GM23338 (cell line): Measurements from ENCODE around the gene PPP6R1. TPM values are rescaled to one million over a fixed set of nuclear protein-coding genes. Genes with fewer than 3 reads are reported as not detected.

Source experiments
- ATAC-seq: fragments of 200-7000 bp; cut with Tn5 transposase; 3 replicates; pipeline ENCODE4 v1.9.1; 2020
- DNase-seq: peaks from one replicate; pipeline ENCODE4 v3.0.0-alpha.2; 2015; ENCODE audit warnings: low spot score
- H2AFZ ChIP-seq: fragments of 200-600 bp; sonication (generic); 2 replicates; pipeline ENCODE4 v1.8.0; 2016; ENCODE audit warnings: antibody characterized with exemption, mild to moderate bottlenecking, moderate library complexity
- H3F3A ChIP-seq: fragments of 200-600 bp; sonication (generic); replicated peaks from 2 replicates; pipeline ENCODE4 v1.8.0; 2017; ENCODE audit warnings: antibody characterized with exemption, mixed run types, low read depth
- H3K27ac ChIP-seq: fragments of 200-600 bp; sonication (generic); 2 replicates; pipeline ENCODE4 v1.6.1; 2016; ENCODE audit warnings: low read depth
- H3K27me3 ChIP-seq: fragments of 200-600 bp; sonication (generic); 2 replicates; pipeline ENCODE4 v1.8.0; 2016; ENCODE audit warnings: mild to moderate bottlenecking, mixed run types, moderate library complexity; ENCODE audit not compliant: insufficient read depth
- H3K36me3 ChIP-seq: fragments of 200-600 bp; sonication (generic); 2 replicates; pipeline ENCODE4 v1.8.0; 2016; ENCODE audit warnings: mild to moderate bottlenecking; ENCODE audit not compliant: insufficient read depth
- H3K4me1 ChIP-seq: fragments of 200-600 bp; sonication (generic); 2 replicates; pipeline ENCODE4 v1.8.0; 2016; ENCODE audit warnings: mild to moderate bottlenecking, moderate library complexity; ENCODE audit not compliant: insufficient read depth
- H3K4me2 ChIP-seq: fragments of 200-600 bp; sonication (generic); 2 replicates; pipeline ENCODE4 v1.7.1; 2017; ENCODE audit warnings: mixed run types
- H3K4me3 ChIP-seq: fragments of 200-600 bp; sonication (generic); 2 replicates; pipeline ENCODE4 v1.6.1; 2016; ENCODE audit warnings: mixed run types
- H3K79me2 ChIP-seq: fragments of 200-600 bp; sonication (generic); replicated peaks from 2 replicates; pipeline ENCODE4 v1.8.0; 2017; ENCODE audit warnings: mild to moderate bottlenecking; ENCODE audit not compliant: insufficient read depth
- H3K9me2 ChIP-seq: fragments of 200-600 bp; sonication (generic); 2 replicates; pipeline ENCODE4 v1.8.0; 2017; ENCODE audit not compliant: insufficient read depth
- H4K20me1 ChIP-seq: fragments of 200-600 bp; sonication (generic); replicated peaks from 2 replicates; pipeline ENCODE4 v1.8.0; 2017; ENCODE audit warnings: mild to moderate bottlenecking; ENCODE audit not compliant: insufficient read depth
- H3K27ac Mint-ChIP-seq: 2 replicates; pipeline ENCODE4 v1.8.0; 2020; ENCODE audit warnings: inconsistent platforms, mild to moderate bottlenecking, moderate library complexity, mixed read lengths
- H3K27me3 Mint-ChIP-seq: 3 replicates; pipeline ENCODE4 v1.8.0; 2022; ENCODE audit warnings: low read depth, mild to moderate bottlenecking, moderate library complexity, mixed read lengths, inconsistent platforms; ENCODE audit not compliant: insufficient read depth, poor library complexity
- H3K36me3 Mint-ChIP-seq: 3 replicates; pipeline ENCODE4 v1.8.0; 2021; ENCODE audit warnings: low read depth, mild to moderate bottlenecking, inconsistent platforms, moderate library complexity, mixed read lengths
- H3K4me1 Mint-ChIP-seq: 3 replicates; pipeline ENCODE4 v1.8.0; 2020; ENCODE audit warnings: mild to moderate bottlenecking, inconsistent platforms, mixed read lengths
- H3K4me3 Mint-ChIP-seq: 3 replicates; pipeline ENCODE4 v1.8.0; 2021; ENCODE audit warnings: moderate library complexity, mild to moderate bottlenecking, inconsistent platforms, mixed read lengths
- H3K9me3 Mint-ChIP-seq: 3 replicates; pipeline ENCODE4 v1.8.0; 2020; ENCODE audit warnings: moderate library complexity, mild to moderate bottlenecking, inconsistent platforms, mixed read lengths
- CREB1 ChIP-seq: fragments of 250-450 bp; sonication (Bioruptor Pico); IDR thresholded peaks from 2 replicates; pipeline ENCODE4 v1.5.0; 2020; ENCODE audit warnings: low read depth, mild to moderate bottlenecking, moderate library complexity
- EZH2 ChIP-seq: fragments of 200-600 bp; sonication (generic); IDR thresholded peaks from one replicate; pipeline ENCODE4 v1.8.0; 2017; ENCODE audit warnings: antibody characterized with exemption, mild to moderate bottlenecking, low read depth; ENCODE audit not compliant: unreplicated experiment
- EZH2phosphoT487 ChIP-seq: fragments of 200-600 bp; sonication (generic); IDR thresholded peaks from one replicate; pipeline ENCODE4 v1.8.1; 2018; ENCODE audit warnings: antibody characterized with exemption; ENCODE audit not compliant: unreplicated experiment
- JUNB ChIP-seq: IDR thresholded peaks from one replicate; pipeline ENCODE4 v1.6.1; 2016; ENCODE audit warnings: antibody characterized with exemption; ENCODE audit not compliant: unreplicated experiment
- NANOG ChIP-seq: IDR thresholded peaks from 2 replicates; pipeline ENCODE4 v1.6.1; 2016; ENCODE audit warnings: antibody characterized with exemption, borderline replicate concordance
- POLR2AphosphoS5 ChIP-seq: IDR thresholded peaks from 2 replicates; pipeline ENCODE4 v1.6.1; 2016; ENCODE audit warnings: antibody characterized with exemption, low read depth
- STAT1 ChIP-seq: IDR thresholded peaks from one replicate; pipeline ENCODE4 v1.6.1; 2016; ENCODE audit warnings: antibody characterized with exemption; ENCODE audit not compliant: unreplicated experiment
- ZNF114 ChIP-seq: fragments of 250-450 bp; sonication (Bioruptor Pico); IDR thresholded peaks from 2 replicates; pipeline ENCODE4 v1.5.0; 2020; ENCODE audit warnings: mild to moderate bottlenecking, moderate library complexity
- ZNF331 ChIP-seq: fragments of 250-450 bp; sonication (Bioruptor Pico); IDR thresholded peaks from 2 replicates; pipeline ENCODE4 v1.5.0; 2020; ENCODE audit warnings: low read depth, mild to moderate bottlenecking, moderate library complexity
- polyA plus RNA-seq: library from polyadenylated mRNA; unstranded; fragments of >200 nt; fragmentation: Nextera tagmentation; extraction: Ambion mirVana; gene quantifications from 2 replicates; pipeline ENCODE4 v1.2.1, GENCODE V29; 2016
- total RNA-seq: library from RNA; depleted of rRNA; stranded (reverse); fragments of >200 nt; shearing (Covaris generic); gene quantifications from 2 replicates; pipeline ENCODE4 v1.2.3, GENCODE V29; 2014
- TF ChIP-seq, protein P1 (sequence below), 2 experiments: fragments of 200-600 bp in 1 of 2; sonication (generic) in 1 of 2; conservative IDR thresholded peaks; 2 replicates each; pipeline versions ENCODE4 v1.5.1 to v1.6.1; 2016 to 2017; ENCODE audit warnings: antibody characterized with exemption in 2 of 2, low read depth in 2 of 2, mild to moderate bottlenecking in 2 of 2, moderate library complexity in 1 of 2
- TF ChIP-seq, protein P2 (sequence below): IDR thresholded peaks from one replicate; pipeline ENCODE4 v1.6.1; 2018; ENCODE audit warnings: antibody characterized with exemption; ENCODE audit not compliant: unreplicated experiment
- TF ChIP-seq, protein P3 (sequence below): IDR thresholded peaks from 2 replicates; pipeline ENCODE4 v1.6.1; 2016; ENCODE audit warnings: antibody characterized with exemption
- TF ChIP-seq, protein P4 (sequence below): fragments of 250-450 bp; sonication (Bioruptor Pico); IDR thresholded peaks from 2 replicates; pipeline ENCODE4 v1.5.0; 2020; ENCODE audit warnings: mild to moderate bottlenecking, moderate library complexity

The PPP6R1 gene
- total and polyA plus RNA-seq, 2 experiments from 2014 or later, result 22.2 to 70.8 TPM

DNA sequence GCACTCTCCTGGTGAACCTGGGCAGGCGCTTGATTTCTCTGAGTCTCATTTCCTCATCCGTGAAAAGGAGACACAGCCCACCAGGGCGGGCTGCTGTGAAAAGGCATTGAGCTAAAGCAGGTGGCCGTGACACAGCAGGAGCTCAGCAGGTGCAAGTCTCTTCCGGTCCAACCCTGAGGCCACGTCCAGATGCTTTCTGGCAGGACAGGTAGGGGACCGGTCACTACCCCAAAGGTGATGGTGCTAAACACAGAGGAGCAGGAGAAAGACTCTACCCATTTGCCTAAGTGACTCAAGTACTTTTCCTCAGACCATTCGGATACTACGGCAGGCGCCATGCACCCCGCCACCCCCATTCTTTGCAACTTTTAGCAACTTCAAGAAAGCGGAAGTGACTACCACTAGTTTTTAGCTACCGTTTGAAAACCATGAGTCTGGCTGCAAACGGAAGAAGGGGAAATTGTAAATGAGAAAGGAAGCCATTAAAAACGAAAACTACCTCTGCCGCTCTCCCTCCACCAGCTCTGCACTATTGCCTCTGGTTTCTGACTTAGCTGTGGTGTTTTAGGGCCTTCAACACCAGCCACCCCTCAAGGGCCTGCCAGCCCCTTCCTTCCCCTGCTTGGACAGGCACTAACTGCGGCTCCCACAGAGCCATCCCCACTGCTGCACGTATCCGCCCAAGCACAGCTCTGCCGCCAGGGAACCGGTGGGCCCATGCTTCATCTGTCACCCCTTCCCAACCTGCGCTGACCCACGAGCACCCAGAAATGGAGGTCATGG lies 4.8 kb downstream of the PPP6R1 start:
- ATAC-seq, result no peak
- Histone ChIP-seq H2AFZ (no peak overlapping the region), H4K20me1 (peaks cover 51% of the 10 kb centered on the region), H3K4me2 (peak overlapping the region; percentile 49; the same call in 1 of the 2 replicates), H3F3A (0 out of 2 replicates have a peak, but pooled peaks cover 2% of the 10 kb centered on the region), H3K27ac (peak overlapping the region; percentile 68; the same call in 1 of the 2 replicates), H3K36me3 (no peaks in the 10 kb centered on the region), H3K27me3 (no peaks in the 10 kb centered on the region), H3K4me1 (peaks cover 19% of the 10 kb centered on the region), H3K79me2 (peaks cover 92% of the 10 kb centered on the region), H3K4me3 (peak overlapping the region; percentile 36; the same call in 1 of the 2 replicates), H3K9me2 (no peaks in the 10 kb centered on the region)
- peak overlapping the region; percentile 21 for H3K4me3 Mint-ChIP-seq
- peak; percentile 28 for DNase-seq
- H3K27me3 Mint-ChIP-seq, result peaks cover 16% of the 10 kb centered on the region
- TF ChIP-seq ZNF331 (CRISPR knock-in tag) (no peak), STAT1 (no peak), JUNB (no peak), NANOG (no peak), POLR2AphosphoS5 (no peak), CREB1 (no peak), EZH2 (no peak), ZNF114 (CRISPR knock-in tag) (no peak), EZH2phosphoT487 (no peak)
- TF ChIP-seq, protein P1, sequence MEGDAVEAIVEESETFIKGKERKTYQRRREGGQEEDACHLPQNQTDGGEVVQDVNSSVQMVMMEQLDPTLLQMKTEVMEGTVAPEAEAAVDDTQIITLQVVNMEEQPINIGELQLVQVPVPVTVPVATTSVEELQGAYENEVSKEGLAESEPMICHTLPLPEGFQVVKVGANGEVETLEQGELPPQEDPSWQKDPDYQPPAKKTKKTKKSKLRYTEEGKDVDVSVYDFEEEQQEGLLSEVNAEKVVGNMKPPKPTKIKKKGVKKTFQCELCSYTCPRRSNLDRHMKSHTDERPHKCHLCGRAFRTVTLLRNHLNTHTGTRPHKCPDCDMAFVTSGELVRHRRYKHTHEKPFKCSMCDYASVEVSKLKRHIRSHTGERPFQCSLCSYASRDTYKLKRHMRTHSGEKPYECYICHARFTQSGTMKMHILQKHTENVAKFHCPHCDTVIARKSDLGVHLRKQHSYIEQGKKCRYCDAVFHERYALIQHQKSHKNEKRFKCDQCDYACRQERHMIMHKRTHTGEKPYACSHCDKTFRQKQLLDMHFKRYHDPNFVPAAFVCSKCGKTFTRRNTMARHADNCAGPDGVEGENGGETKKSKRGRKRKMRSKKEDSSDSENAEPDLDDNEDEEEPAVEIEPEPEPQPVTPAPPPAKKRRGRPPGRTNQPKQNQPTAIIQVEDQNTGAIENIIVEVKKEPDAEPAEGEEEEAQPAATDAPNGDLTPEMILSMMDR (conservative IDR thresholded peaks at IDR 0.05; ENCODE audit: low read depth in 2 of 2), result no peak
- TF ChIP-seq, protein P2, sequence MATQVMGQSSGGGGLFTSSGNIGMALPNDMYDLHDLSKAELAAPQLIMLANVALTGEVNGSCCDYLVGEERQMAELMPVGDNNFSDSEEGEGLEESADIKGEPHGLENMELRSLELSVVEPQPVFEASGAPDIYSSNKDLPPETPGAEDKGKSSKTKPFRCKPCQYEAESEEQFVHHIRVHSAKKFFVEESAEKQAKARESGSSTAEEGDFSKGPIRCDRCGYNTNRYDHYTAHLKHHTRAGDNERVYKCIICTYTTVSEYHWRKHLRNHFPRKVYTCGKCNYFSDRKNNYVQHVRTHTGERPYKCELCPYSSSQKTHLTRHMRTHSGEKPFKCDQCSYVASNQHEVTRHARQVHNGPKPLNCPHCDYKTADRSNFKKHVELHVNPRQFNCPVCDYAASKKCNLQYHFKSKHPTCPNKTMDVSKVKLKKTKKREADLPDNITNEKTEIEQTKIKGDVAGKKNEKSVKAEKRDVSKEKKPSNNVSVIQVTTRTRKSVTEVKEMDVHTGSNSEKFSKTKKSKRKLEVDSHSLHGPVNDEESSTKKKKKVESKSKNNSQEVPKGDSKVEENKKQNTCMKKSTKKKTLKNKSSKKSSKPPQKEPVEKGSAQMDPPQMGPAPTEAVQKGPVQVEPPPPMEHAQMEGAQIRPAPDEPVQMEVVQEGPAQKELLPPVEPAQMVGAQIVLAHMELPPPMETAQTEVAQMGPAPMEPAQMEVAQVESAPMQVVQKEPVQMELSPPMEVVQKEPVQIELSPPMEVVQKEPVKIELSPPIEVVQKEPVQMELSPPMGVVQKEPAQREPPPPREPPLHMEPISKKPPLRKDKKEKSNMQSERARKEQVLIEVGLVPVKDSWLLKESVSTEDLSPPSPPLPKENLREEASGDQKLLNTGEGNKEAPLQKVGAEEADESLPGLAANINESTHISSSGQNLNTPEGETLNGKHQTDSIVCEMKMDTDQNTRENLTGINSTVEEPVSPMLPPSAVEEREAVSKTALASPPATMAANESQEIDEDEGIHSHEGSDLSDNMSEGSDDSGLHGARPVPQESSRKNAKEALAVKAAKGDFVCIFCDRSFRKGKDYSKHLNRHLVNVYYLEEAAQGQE, result no peak
- TF ChIP-seq, protein P3, sequence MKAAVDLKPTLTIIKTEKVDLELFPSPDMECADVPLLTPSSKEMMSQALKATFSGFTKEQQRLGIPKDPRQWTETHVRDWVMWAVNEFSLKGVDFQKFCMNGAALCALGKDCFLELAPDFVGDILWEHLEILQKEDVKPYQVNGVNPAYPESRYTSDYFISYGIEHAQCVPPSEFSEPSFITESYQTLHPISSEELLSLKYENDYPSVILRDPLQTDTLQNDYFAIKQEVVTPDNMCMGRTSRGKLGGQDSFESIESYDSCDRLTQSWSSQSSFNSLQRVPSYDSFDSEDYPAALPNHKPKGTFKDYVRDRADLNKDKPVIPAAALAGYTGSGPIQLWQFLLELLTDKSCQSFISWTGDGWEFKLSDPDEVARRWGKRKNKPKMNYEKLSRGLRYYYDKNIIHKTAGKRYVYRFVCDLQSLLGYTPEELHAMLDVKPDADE, result no peak
- TF ChIP-seq, protein P4, sequence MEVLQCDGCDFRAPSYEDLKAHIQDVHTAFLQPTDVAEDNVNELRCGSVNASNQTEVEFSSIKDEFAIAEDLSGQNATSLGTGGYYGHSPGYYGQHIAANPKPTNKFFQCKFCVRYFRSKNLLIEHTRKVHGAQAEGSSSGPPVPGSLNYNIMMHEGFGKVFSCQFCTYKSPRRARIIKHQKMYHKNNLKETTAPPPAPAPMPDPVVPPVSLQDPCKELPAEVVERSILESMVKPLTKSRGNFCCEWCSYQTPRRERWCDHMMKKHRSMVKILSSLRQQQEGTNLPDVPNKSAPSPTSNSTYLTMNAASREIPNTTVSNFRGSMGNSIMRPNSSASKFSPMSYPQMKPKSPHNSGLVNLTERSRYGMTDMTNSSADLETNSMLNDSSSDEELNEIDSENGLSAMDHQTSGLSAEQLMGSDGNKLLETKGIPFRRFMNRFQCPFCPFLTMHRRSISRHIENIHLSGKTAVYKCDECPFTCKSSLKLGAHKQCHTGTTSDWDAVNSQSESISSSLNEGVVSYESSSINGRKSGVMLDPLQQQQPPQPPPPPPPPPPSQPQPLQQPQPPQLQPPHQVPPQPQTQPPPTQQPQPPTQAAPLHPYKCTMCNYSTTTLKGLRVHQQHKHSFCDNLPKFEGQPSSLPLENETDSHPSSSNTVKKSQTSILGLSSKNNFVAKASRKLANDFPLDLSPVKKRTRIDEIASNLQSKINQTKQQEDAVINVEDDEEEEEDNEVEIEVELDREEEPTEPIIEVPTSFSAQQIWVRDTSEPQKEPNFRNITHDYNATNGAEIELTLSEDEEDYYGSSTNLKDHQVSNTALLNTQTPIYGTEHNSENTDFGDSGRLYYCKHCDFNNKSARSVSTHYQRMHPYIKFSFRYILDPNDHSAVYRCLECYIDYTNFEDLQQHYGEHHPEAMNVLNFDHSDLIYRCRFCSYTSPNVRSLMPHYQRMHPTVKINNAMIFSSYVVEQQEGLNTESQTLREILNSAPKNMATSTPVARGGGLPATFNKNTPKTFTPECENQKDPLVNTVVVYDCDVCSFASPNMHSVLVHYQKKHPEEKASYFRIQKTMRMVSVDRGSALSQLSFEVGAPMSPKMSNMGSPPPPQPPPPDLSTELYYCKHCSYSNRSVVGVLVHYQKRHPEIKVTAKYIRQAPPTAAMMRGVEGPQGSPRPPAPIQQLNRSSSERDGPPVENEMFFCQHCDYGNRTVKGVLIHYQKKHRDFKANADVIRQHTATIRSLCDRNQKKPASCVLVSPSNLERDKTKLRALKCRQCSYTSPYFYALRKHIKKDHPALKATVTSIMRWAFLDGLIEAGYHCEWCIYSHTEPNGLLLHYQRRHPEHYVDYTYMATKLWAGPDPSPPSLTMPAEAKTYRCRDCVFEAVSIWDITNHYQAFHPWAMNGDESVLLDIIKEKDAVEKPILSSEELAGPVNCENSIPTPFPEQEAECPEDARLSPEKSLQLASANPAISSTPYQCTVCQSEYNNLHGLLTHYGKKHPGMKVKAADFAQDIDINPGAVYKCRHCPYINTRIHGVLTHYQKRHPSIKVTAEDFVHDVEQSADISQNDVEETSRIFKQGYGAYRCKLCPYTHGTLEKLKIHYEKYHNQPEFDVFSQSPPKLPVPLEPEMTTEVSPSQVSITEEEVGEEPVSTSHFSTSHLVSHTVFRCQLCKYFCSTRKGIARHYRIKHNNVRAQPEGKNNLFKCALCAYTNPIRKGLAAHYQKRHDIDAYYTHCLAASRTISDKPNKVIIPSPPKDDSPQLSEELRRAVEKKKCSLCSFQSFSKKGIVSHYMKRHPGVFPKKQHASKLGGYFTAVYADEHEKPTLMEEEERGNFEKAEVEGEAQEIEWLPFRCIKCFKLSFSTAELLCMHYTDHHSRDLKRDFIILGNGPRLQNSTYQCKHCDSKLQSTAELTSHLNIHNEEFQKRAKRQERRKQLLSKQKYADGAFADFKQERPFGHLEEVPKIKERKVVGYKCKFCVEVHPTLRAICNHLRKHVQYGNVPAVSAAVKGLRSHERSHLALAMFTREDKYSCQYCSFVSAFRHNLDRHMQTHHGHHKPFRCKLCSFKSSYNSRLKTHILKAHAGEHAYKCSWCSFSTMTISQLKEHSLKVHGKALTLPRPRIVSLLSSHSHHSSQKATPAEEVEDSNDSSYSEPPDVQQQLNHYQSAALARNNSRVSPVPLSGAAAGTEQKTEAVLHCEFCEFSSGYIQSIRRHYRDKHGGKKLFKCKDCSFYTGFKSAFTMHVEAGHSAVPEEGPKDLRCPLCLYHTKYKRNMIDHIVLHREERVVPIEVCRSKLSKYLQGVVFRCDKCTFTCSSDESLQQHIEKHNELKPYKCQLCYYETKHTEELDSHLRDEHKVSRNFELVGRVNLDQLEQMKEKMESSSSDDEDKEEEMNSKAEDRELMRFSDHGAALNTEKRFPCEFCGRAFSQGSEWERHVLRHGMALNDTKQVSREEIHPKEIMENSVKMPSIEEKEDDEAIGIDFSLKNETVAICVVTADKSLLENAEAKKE (CRISPR knock-in tag), result no peak
- H3K27ac Mint-ChIP-seq, result peak overlapping the region; percentile 48
- H3K9me3 Mint-ChIP-seq, result no peaks in the 10 kb centered on the region
- no peaks in the 10 kb centered on the region; the same call in 2 of the 3 replicates for H3K36me3 Mint-ChIP-seq
- H3K4me1 Mint-ChIP-seq, result peaks cover 49% of the 10 kb centered on the region
